Aorta (tissue), 5 donors: Measurements from ENCODE around the gene KIF26A. TPM values are rescaled to one million over a fixed set of nuclear protein-coding genes. Genes with fewer than 3 reads are reported as not detected.
A peak's percentile ranks its signal among the peaks of the same experiment; 100 is the strongest.

ENCODE experiments used
- ATAC-seq: fragments of 200-7000 bp; cut with Tn5 transposase; one replicate; pipeline ENCODE4 v1.9.1; 2022; ENCODE audit warnings: moderate library complexity; ENCODE audit not compliant: low FRiP score
- DNase-seq, 2 donors: peaks; one replicate each; pipeline ENCODE4 v3.0.0-alpha.2; 2020
- H3K27ac ChIP-seq, 2 donors: one replicate each; pipeline ENCODE4 v1.5.1; 2013; ENCODE audit warnings: low read length in 2 of 2, mild to moderate bottlenecking in 2 of 2, moderate library complexity in 2 of 2, control low read depth in 1 of 2, inconsistent platforms in 1 of 2, low read depth in 1 of 2
- H3K27me3 ChIP-seq, 2 donors: one replicate each; pipeline ENCODE4 v1.6.1; 2013; ENCODE audit warnings: control low read depth in 1 of 2, low read length in 1 of 2, mild to moderate bottlenecking in 1 of 2, moderate library complexity in 1 of 2; ENCODE audit not compliant: insufficient read depth in 2 of 2, control insufficient read depth in 1 of 2
- H3K36me3 ChIP-seq, 2 donors: one replicate each; pipeline ENCODE4 v1.6.1; 2013; ENCODE audit warnings: control low read depth in 1 of 2, low read length in 1 of 2, mild to moderate bottlenecking in 1 of 2; ENCODE audit not compliant: insufficient read depth in 2 of 2, control insufficient read depth in 1 of 2
- H3K4me1 ChIP-seq, 2 donors: one replicate each; pipeline ENCODE4 v1.6.1; 2013; ENCODE audit warnings: low read length in 2 of 2, control low read depth in 1 of 2, mild to moderate bottlenecking in 1 of 2, moderate library complexity in 1 of 2; ENCODE audit not compliant: insufficient read depth in 2 of 2, control insufficient read depth in 1 of 2
- H3K4me3 ChIP-seq, 2 donors: one replicate each; pipeline ENCODE4 v1.5.1; 2013; ENCODE audit warnings: low read length in 2 of 2, control low read depth in 1 of 2, mild to moderate bottlenecking in 1 of 2
- H3K9me3 ChIP-seq: one replicate; pipeline ENCODE4 v1.6.1; 2013; ENCODE audit warnings: mild to moderate bottlenecking, low read length; ENCODE audit not compliant: control insufficient read depth
- WGBS, 2 donors: extraction: QIAGEN DNeasy Blood & Tissue Kit; methylation state at CpG; one replicate each; pipeline ENCODE4 v1.1.7; 2013; 5-methylcytosine and 5-hydroxymethylcytosine counted together
- intact Hi-C, 2 donors: fragments of 100-400 bp; cut with DNase I; formaldehyde crosslinking; loops; one replicate each; pipeline versions ENCODE4 v1.14.2 to v1.15.0; 2022
- polyA plus RNA-seq, 2 donors: library from polyadenylated mRNA; stranded (reverse); fragments of 200-250 nt; gene quantifications; one replicate each; pipeline ENCODE4 v1.2.3, GENCODE V29; 2013
- total RNA-seq, 2 donors: library from RNA; stranded (reverse); fragmentation: NEBNext Ultra II Directional; extraction: Animal tissue kit (Norgen Biotek cat#: 25700); gene quantifications; one replicate each; pipeline ENCODE4 v1.2.1, GENCODE V29; 2021
- donor health status: healthy with polysubstance abuse.
- donor health status: Bipolar disorder and iron deficiency.
- donor health status: DM: no; HTN: no; CAD: no.
- donor health status: DM: no; HTN: no; CAD: no.
- donor health status: DM: yes; HTN: yes; CAD: no.

KIF26A gene
- total and polyA plus RNA-seq, 4 donors, result 0.13 to 8.3 (median 3.2) TPM

DNA sequence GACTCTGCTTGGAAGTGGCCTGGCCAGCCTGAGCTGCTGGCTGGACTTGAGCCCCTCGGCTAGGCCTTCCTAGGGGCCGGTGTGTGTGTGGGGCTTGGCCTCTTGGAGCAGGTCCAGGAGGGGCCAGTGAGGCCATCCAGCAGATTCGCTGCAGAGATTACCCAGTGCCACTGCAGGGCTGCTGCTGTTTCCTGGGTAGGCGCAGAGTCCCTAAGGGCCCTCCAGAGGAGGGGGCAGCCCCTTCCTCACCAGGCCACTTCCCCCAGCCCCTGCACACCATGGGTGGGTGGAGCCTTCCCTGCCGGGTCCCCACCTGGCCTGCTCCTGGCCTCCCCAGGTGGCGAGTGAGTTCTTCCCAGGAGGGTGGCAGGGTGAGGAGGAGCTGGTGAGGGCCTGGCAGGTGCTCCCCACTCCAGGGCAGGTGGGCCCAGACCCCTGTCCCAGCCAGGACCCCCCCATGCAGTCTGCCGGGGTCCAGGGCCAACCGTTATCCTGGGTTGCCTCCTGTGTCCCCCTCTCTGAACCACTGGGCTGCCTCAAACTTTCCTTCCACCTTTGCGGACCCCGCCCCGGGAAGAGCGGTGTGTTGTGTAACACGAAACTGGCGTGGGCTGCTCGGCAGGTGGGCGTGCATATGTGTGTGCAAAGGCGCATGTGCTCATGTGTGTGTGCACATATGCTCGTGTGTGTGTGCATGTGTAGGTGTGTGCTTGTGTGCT is 27.7 kb upstream of the KIF26A start:
- H3K9me3 ChIP-seq, result no peaks in the 10 kb centered on the region
- no peak overlapping the region for H3K27ac ChIP-seq
- intact Hi-C loops, result no loop called here
- H3K4me1 ChIP-seq, result no peaks in the 10 kb centered on the region
- no peaks in the 10 kb centered on the region for H3K27me3 ChIP-seq
- no peaks in the 10 kb centered on the region for H3K36me3 ChIP-seq
- ATAC-seq (no peak), DNase-seq (peak; percentile 37 to 77)
- 74 to 75% methylated on average over 17 to 18 of the region's 18 CpGs for WGBS, 2 donors
- H3K4me3 ChIP-seq, result no peak overlapping the region

DNA sequence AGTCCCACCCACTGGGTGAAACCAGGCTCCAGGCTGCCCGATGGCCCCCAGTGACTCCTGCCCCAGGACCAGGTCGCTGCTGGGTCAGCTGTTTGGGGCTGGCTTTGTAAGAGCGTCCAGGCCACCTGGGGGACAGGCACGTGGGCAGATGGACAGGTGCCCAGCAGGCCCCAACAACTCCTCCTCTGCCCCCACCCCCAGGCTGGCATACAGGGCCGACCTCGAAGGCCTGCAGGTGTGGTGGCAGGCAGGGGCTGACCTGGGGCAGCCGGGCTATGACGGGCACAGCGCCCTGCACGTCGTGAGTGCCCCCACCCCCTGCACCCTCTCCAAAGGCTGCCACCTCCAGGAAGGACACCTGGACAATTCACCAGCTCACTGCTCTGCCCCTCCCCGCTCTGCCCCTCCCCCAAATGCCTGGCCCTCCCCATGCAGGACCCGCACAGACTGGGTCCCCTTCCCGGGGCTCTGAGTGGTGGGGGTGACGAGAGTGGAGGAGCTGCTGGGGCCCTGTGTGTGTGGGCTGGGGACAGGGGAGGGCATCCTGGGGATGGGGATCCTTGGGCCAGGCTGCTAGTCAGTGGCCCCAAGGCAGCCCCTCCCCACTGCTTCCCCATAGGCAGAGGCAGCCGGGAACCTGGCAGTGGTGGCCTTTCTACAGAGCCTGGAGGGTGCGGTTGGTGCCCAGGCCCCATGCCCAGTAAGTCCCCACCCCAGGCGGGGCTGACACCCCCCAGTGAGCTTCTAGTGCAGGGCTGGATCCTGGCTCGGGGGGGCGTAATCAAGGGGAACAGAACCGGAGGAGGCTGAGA is 26.9 kb upstream of the KIF26A start:
- H3K36me3 ChIP-seq, result no peaks in the 10 kb centered on the region
- no peaks in the 10 kb centered on the region for H3K4me1 ChIP-seq
- 78 to 82% methylated on average over 21 of the region's 21 CpGs for WGBS, 2 donors
- DNase-seq, result peak; percentile 42 to 69
- no peaks in the 10 kb centered on the region for H3K27me3 ChIP-seq
- no peak overlapping the region for H3K27ac ChIP-seq
- intact Hi-C loops, result no loop called here
- no peaks in the 10 kb centered on the region for H3K9me3 ChIP-seq
- H3K4me3 ChIP-seq, result no peak overlapping the region
- ATAC-seq, result no peak

DNA sequence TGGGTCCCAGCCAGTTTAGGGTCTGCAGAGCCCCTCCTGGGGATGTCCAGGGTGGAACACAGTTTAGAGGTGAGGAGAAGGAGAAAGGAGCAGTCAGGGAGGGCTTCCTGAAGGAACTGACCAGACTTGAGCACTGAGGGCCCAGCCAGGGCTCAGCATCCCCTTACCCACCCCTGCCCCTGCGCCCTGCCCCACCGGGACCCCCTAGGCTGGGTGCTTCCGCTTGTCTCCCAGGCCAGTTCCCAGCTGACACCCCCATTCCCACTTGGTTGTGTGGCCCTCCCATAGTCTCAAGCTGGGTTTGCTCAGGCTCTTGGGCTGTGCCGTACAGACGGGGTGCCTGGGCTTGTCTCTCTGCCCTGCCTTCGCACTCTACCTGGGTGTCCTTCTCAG is 26.3 kb upstream of the KIF26A start:
- H3K4me3 ChIP-seq, result no peak overlapping the region
- ATAC-seq, result no peak
- no peak overlapping the region for H3K27ac ChIP-seq
- DNase-seq, result peak; percentile 26 to 66
- no peaks in the 10 kb centered on the region for H3K9me3 ChIP-seq
- no peaks in the 10 kb centered on the region for H3K27me3 ChIP-seq
- no peaks in the 10 kb centered on the region for H3K4me1 ChIP-seq
- no peaks in the 10 kb centered on the region for H3K36me3 ChIP-seq
- 73 to 87% methylated on average over 4 to 6 of the region's 6 CpGs for WGBS, 2 donors
- intact Hi-C loops, result no loop called here

DNA sequence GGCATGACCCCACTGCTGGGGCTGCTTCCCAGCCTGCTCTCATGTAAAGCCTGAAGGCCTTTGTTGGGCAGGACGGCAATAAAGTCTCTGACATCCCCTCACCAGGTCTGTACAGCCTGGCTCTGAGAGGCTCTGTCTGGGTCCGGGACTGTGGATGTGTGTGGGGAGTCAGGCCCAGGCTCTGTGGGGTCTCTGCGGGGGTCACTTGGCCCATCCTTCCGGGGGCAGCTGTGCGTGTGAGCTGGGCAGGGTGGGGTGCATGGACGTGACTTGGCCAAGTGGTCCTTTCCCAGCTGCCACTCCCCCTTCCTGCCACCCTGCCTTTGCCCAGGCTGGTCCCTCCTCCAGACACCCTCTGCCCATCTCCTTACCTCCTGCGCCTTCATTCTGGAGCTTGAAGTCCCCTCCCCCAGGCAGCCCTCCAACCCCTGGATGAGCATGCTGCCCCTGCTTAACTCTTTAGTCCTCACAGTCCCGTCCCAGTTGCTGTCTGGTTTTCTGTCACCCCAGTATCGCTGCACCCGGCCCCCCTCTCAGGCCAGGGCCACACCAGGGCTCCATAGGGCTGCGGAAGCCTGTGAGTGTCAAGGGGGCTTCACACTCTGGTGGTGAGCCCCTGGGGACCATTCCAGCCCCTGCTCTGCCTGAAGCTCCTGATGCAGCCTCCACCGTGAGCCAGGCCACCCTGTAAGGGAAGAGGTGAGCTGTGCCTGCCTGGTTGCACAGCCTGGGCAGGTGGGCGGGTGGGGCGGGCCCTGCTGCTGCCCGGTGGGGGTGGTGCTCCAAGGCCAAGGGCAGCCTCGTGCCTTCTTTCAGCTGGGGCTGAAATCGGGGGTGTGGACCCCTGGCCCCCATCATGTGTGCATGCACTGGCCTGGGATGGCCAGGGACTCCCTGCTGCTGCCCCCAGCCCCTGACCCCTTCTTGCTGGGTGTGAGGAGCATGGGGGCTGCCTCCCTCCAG is 25.5 kb upstream of the KIF26A start:
- 69 to 71% methylated on average over 16 to 17 of the region's 17 CpGs for WGBS, 2 donors
- ATAC-seq, result no peak
- Histone ChIP-seq H3K9me3 (no peaks in the 10 kb centered on the region), H3K36me3 (no peaks in the 10 kb centered on the region), H3K4me3 (no peak overlapping the region), H3K27me3 (no peaks in the 10 kb centered on the region), H3K4me1 (no peaks in the 10 kb centered on the region), H3K27ac (no peak overlapping the region)
- intact Hi-C loops, result no loop called here
- DNase-seq, result peak; percentile 35 to 67

DNA sequence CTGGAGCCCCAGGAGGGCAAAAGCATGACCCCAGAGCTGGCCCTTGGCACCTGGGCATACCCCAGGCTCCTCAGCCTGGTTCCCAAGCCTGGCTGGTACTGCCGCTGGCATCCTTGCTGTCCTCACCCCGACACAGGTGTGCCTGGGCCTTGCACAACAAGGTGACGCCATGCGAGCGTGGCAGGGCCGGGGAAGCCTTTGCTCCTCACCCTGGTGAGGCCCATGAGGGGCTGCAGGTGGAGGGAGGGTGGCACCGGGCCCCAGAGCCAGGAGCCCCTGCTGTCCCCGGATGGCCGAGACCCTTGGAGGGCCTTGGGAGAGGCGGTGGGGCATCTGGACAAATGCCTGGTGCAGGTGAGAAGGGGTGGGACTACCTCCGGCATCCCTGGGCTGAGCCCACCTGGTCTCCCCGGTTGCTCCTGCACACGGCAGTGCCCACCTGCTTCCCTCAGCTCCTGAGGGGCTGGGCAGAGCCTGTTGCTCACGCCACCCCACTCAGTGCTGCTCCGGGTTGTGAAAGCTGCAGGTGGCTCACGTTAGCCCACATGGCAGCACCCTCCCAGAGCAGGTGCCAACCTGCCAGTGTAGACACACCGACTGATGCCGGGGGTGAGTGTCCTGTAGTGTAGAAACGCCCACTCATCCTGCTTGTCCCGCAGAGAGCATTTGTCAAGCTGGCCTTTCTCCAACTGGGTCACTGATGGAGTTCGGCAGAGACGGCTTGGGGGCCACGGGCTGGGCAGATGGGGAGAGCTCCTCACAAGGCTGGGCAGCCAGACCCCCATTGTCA is 24.6 kb upstream of the KIF26A start:
- Histone ChIP-seq H3K27ac (no peak overlapping the region), H3K27me3 (no peaks in the 10 kb centered on the region), H3K36me3 (no peaks in the 10 kb centered on the region), H3K4me1 (no peaks in the 10 kb centered on the region), H3K4me3 (no peak overlapping the region), H3K9me3 (no peaks in the 10 kb centered on the region)
- 76% methylated on average over 22 to 23 of the region's 23 CpGs for whole genome bisulfite sequencing, 2 donors
- ATAC-seq (no peak), DNase-seq (peak; percentile 38 to 67)
- intact Hi-C loops, result no loop called here

DNA sequence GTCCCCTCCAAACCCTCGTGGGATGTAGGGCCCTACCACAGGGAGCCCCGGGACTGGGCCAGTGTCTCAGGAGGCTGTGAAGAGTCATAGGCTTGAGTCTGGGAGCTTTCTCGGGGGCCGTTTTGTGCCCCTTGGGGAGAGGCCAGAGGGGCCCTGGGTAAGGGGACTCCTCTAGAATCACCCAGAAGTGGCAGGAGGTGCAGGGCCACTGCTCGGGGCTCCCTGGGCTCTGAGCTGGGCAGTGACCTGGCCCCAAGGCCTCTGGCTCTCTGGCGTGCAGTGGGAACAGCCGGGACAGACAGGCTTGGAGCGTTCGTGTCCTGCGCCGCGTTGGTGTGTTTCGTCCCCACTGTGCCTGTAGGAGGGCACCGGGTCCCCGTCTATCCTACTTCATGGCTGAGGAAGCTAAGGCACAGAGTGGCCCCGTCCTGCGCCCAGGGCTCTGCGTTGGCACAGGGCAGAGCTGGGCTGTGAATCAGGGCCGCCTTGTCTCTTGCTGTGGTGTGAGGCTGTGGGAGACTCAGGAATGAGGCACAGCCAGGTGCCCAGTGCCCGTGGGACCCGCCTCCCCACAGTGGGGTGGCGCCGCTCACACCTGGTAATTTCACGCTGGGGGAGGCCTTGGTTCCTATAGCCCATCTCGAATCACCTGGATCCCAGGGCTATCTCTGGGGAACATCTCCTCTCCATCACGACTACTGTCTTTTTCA is 23.8 kb upstream of the KIF26A start:
- Histone ChIP-seq H3K4me1 (no peaks in the 10 kb centered on the region), H3K9me3 (no peaks in the 10 kb centered on the region), H3K27ac (no peak overlapping the region), H3K27me3 (no peaks in the 10 kb centered on the region), H3K4me3 (no peak overlapping the region), H3K36me3 (no peaks in the 10 kb centered on the region)
- DNase-seq, result peak; percentile 22 to 63
- ATAC-seq, result no peak
- intact Hi-C loops, result no loop called here
- 78 to 81% methylated on average over 25 to 26 of the region's 26 CpGs for WGBS, 2 donors

DNA sequence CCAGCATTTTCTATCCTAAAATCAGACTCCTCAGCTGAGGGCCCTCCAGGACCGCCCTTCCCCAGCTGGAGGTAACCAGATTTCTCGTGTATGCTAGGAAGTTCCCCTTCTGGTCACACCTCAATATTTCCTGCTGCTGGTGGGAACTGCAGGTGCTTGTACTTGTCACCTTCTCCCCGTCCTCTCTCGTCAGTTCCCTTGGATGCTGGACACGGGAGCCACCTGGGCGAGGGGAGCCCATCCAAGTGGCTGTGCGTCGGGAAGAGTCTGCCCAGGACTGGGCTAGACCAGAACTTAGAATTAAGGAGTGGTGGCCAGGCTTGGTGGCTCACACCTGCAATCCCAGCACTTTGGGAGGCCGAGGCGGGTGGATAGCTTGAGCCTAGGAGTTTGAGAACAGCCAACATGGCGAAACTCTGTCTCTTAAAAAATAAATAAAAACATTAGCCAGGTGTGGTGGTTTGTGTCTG is 23.2 kb upstream of the KIF26A start:
- Histone ChIP-seq H3K27me3 (no peaks in the 10 kb centered on the region), H3K4me3 (no peak overlapping the region), H3K9me3 (no peaks in the 10 kb centered on the region), H3K4me1 (no peaks in the 10 kb centered on the region), H3K36me3 (no peaks in the 10 kb centered on the region), H3K27ac (no peak overlapping the region)
- intact Hi-C loops, result no loop called here
- WGBS, 2 donors, result 83 to 87% methylated on average over 11 of the region's 11 CpGs
- ATAC-seq (no peak), DNase-seq (peak; percentile 23 to 38)
